ENCODE measurements around the gene AP3B1.
A peak's percentile ranks its signal among the peaks of the same experiment; 100 is the strongest.

AP3B1 gene

GRCh38 chr5:78064941-78065472, 229.5 kb downstream of the AP3B1 start:
- H2AFZ ChIP-seq (ENCODE audit: low read length) = no peak overlapping the region
- no peak for TF ChIP-seq CTCF (conservative IDR thresholded peaks at IDR 0.05; ENCODE audit: low read length)
- TF ChIP-seq EZH2phosphoT487 (IDR thresholded peaks at IDR 0.05; ENCODE audit: borderline replicate concordance) = no peak

GRCh38 chr5:78063495-78063894, 231.0 kb downstream of the AP3B1 start:
- Histone ChIP-seq H4K20me1 (ENCODE audit: insufficient read depth, low read length, poor library complexity, severe bottlenecking) (no peaks in the 10 kb centered on the region), H2AFZ (ENCODE audit: low read length) (no peak overlapping the region), H3K9ac (ENCODE audit: low read depth, low read length, poor library complexity, severe bottlenecking) (no peak overlapping the region), H3F3A (ENCODE audit: low read depth) (no peaks in the 10 kb centered on the region), H3K9me3 (ENCODE audit: insufficient read depth, low read depth, low read length) (peaks cover 6% of the 10 kb centered on the region; the same call in 1 of the 2 replicates), H3K27me3 (ENCODE audit: insufficient read depth, low read length, poor library complexity, severe bottlenecking) (no peaks in the 10 kb centered on the region), H3K4me3 (ENCODE audit: low read length, poor library complexity, severe bottlenecking) (no peak overlapping the region), H3K4me1 (ENCODE audit: insufficient read depth, low read length, poor library complexity, severe bottlenecking) (peaks cover 30% of the 10 kb centered on the region), H3K36me3 (ENCODE audit: insufficient read depth, low read length) (no peaks in the 10 kb centered on the region), H3K4me2 (ENCODE audit: low read depth, low read length, poor library complexity, severe bottlenecking) (no peak overlapping the region), H3K9me2 (replicated peaks; ENCODE audit: low read depth, low read length) (no peaks in the 10 kb centered on the region), H3K79me2 (ENCODE audit: insufficient read depth, low read length) (no peaks in the 10 kb centered on the region)
- TF ChIP-seq CTCF (conservative IDR thresholded peaks at IDR 0.05; ENCODE audit: low read length) (no peak), EZH2phosphoT487 (IDR thresholded peaks at IDR 0.05; ENCODE audit: borderline replicate concordance) (no peak)

More at GRCh38 chr5:78064941-78065472, 229.5 kb downstream of the AP3B1 start:
- H3K79me2 ChIP-seq (ENCODE audit: insufficient read depth, low read length) = no peaks in the 10 kb centered on the region
- H3K4me1 ChIP-seq (ENCODE audit: insufficient read depth, low read length, poor library complexity, severe bottlenecking) = peaks cover 25% of the 10 kb centered on the region
- no peaks in the 10 kb centered on the region for H3K27me3 ChIP-seq (ENCODE audit: insufficient read depth, low read length, poor library complexity, severe bottlenecking)
- H3K4me2 ChIP-seq (ENCODE audit: low read depth, low read length, poor library complexity, severe bottlenecking) = no peak overlapping the region
- H3K9me2 ChIP-seq (replicated peaks; ENCODE audit: low read depth, low read length) = no peaks in the 10 kb centered on the region
- no peaks in the 10 kb centered on the region for H4K20me1 ChIP-seq (ENCODE audit: insufficient read depth, low read length, poor library complexity, severe bottlenecking)
- peaks cover 6% of the 10 kb centered on the region; the same call in 1 of the 2 replicates for H3K9me3 ChIP-seq (ENCODE audit: insufficient read depth, low read depth, low read length)
- H3K9ac ChIP-seq (ENCODE audit: low read depth, low read length, poor library complexity, severe bottlenecking) = no peak overlapping the region
- H3K36me3 ChIP-seq (ENCODE audit: insufficient read depth, low read length) = no peaks in the 10 kb centered on the region
- H3F3A ChIP-seq (ENCODE audit: low read depth) = no peaks in the 10 kb centered on the region
- no peak overlapping the region for H3K4me3 ChIP-seq (ENCODE audit: low read length, poor library complexity, severe bottlenecking)

- Histone ChIP-seq H3F3A (ENCODE audit: low read depth) (no peaks in the 10 kb centered on the region), H3K4me3 (ENCODE audit: low read length, poor library complexity, severe bottlenecking) (no peak overlapping the region), H4K20me1 (ENCODE audit: insufficient read depth, low read length, poor library complexity, severe bottlenecking) (no peaks in the 10 kb centered on the region), H3K79me2 (ENCODE audit: insufficient read depth, low read length) (no peaks in the 10 kb centered on the region), H3K9me2 (replicated peaks; ENCODE audit: low read depth, low read length) (no peaks in the 10 kb centered on the region), H3K4me1 (ENCODE audit: insufficient read depth, low read length, poor library complexity, severe bottlenecking) (peaks cover 30% of the 10 kb centered on the region), H3K36me3 (ENCODE audit: insufficient read depth, low read length) (no peaks in the 10 kb centered on the region), H3K27me3 (ENCODE audit: insufficient read depth, low read length, poor library complexity, severe bottlenecking) (no peaks in the 10 kb centered on the region), H3K9ac (ENCODE audit: low read depth, low read length, poor library complexity, severe bottlenecking) (no peak overlapping the region), H2AFZ (ENCODE audit: low read length) (no peak overlapping the region), H3K9me3 (ENCODE audit: insufficient read depth, low read depth, low read length) (peaks cover 6% of the 10 kb centered on the region; the same call in 1 of the 2 replicates), H3K4me2 (ENCODE audit: low read depth, low read length, poor library complexity, severe bottlenecking) (peak overlapping the region; percentile 33)
- no peak for TF ChIP-seq EZH2phosphoT487 (IDR thresholded peaks at IDR 0.05; ENCODE audit: borderline replicate concordance)
Observed at GRCh38 chr5:78062645-78063044, 231.9 kb downstream of the AP3B1 start.

- no peak overlapping the region for H3K4me2 ChIP-seq (ENCODE audit: low read depth, low read length, poor library complexity, severe bottlenecking)
- no peak overlapping the region for H2AFZ ChIP-seq (ENCODE audit: low read length)
- H3K36me3 ChIP-seq (ENCODE audit: insufficient read depth, low read length) = no peaks in the 10 kb centered on the region
- H3K9me2 ChIP-seq (replicated peaks; ENCODE audit: low read depth, low read length) = no peaks in the 10 kb centered on the region
- no peaks in the 10 kb centered on the region for H3K9me3 ChIP-seq (ENCODE audit: insufficient read depth, low read depth, low read length)
- H3F3A ChIP-seq (ENCODE audit: low read depth) = no peaks in the 10 kb centered on the region
- TF ChIP-seq CTCF (conservative IDR thresholded peaks at IDR 0.05; ENCODE audit: low read length) (no peak), EZH2phosphoT487 (IDR thresholded peaks at IDR 0.05; ENCODE audit: borderline replicate concordance) (no peak)
- H3K79me2 ChIP-seq (ENCODE audit: insufficient read depth, low read length) = no peaks in the 10 kb centered on the region
- no peaks in the 10 kb centered on the region for H3K27me3 ChIP-seq (ENCODE audit: insufficient read depth, low read length, poor library complexity, severe bottlenecking)
- no peaks in the 10 kb centered on the region for H4K20me1 ChIP-seq (ENCODE audit: insufficient read depth, low read length, poor library complexity, severe bottlenecking)
- no peak overlapping the region for H3K9ac ChIP-seq (ENCODE audit: low read depth, low read length, poor library complexity, severe bottlenecking)
- H3K4me3 ChIP-seq (ENCODE audit: low read length, poor library complexity, severe bottlenecking) = no peak overlapping the region
- peaks cover 48% of the 10 kb centered on the region for H3K4me1 ChIP-seq (ENCODE audit: insufficient read depth, low read length, poor library complexity, severe bottlenecking)
Observed at GRCh38 chr5:78060421-78060820, 234.1 kb downstream of the AP3B1 start.
